ENCODE results near the gene KLHL17. TPM values are rescaled to one million over a fixed set of nuclear protein-coding genes. Genes with fewer than 3 reads are reported as not detected.
"Not testable (repeated sequence)": the region's sequence is repeated elsewhere in the genome, so short reads cannot be mapped to it uniquely, and the experiment has no call there.

The KLHL17 gene
- total RNA-seq, 2 donors from 2014 or later = 4.2 to 15.3 TPM

DNA sequence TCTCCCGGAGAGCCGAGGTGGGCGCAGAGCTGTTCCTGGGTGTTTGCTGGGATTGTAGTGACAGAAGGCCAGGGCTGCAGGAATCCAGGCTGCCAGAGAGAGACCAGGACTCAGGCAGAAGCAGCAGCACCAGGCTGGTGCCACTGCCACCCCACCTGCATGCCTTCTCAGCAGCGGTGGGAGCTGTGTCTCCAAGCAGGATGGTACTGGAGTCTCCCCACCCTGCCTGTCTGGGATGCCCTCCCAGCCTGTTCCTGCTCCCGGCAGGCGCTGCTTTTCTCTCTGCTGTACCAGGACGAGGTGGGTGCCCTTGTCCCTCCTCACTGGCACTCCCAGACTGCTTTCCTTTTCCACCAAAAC, 44.0 kb downstream of the KLHL17 start:
- no peak for ATAC-seq (ENCODE audit: insufficient number of reproducible peaks, low FRiP score, low read depth)
- DNase-seq (ENCODE audit: low spot score) = no peak
- H3K9me3 ChIP-seq = no peaks in the 10 kb centered on the region
- no peaks in the 10 kb centered on the region for H3K27me3 ChIP-seq (replicated peaks; ENCODE audit: insufficient read depth)
- TF ChIP-seq, protein P1, sequence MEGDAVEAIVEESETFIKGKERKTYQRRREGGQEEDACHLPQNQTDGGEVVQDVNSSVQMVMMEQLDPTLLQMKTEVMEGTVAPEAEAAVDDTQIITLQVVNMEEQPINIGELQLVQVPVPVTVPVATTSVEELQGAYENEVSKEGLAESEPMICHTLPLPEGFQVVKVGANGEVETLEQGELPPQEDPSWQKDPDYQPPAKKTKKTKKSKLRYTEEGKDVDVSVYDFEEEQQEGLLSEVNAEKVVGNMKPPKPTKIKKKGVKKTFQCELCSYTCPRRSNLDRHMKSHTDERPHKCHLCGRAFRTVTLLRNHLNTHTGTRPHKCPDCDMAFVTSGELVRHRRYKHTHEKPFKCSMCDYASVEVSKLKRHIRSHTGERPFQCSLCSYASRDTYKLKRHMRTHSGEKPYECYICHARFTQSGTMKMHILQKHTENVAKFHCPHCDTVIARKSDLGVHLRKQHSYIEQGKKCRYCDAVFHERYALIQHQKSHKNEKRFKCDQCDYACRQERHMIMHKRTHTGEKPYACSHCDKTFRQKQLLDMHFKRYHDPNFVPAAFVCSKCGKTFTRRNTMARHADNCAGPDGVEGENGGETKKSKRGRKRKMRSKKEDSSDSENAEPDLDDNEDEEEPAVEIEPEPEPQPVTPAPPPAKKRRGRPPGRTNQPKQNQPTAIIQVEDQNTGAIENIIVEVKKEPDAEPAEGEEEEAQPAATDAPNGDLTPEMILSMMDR (IDR thresholded peaks at IDR 0.05) = no peak
- peaks cover 4 to 28% of the 10 kb centered on the region in 2 donors for H3K4me1 ChIP-seq (ENCODE audit: control insufficient read depth in 1 of 2, low read depth in 2 of 2)
- H3K27ac ChIP-seq = no peak overlapping the region
- no peaks in the 10 kb centered on the region for H3K36me3 ChIP-seq
- no peak overlapping the region for H3K4me3 ChIP-seq

- Histone ChIP-seq H3K27ac (no peak overlapping the region), H3K36me3 (no peaks in the 10 kb centered on the region), H3K9me3 (no peaks in the 10 kb centered on the region), H3K4me3 (no peak overlapping the region), H3K27me3 (replicated peaks; ENCODE audit: insufficient read depth) (no peaks in the 10 kb centered on the region), H3K4me1 (ENCODE audit: control insufficient read depth in 1 of 2, low read depth in 2 of 2) (peaks cover 4 to 28% of the 10 kb centered on the region in 2 donors)
- DNase-seq (ENCODE audit: low spot score) (no peak), ATAC-seq (ENCODE audit: insufficient number of reproducible peaks, low FRiP score, low read depth) (no peak)
- TF ChIP-seq, protein P1 (IDR thresholded peaks at IDR 0.05) = no peak
These were observed 44.7 kb downstream of the KLHL17 start for GRCh38 chr1:1004780-1005697.

GRCh38 chr1:1005774-1006304, 45.5 kb downstream of the KLHL17 start:
- ATAC-seq (ENCODE audit: insufficient number of reproducible peaks, low FRiP score, low read depth) = no peak
- no peaks in the 10 kb centered on the region for H3K36me3 ChIP-seq
- H3K4me1 ChIP-seq (ENCODE audit: control insufficient read depth in 1 of 2, low read depth in 2 of 2) = peaks cover 4 to 24% of the 10 kb centered on the region in 2 donors
- H3K9me3 ChIP-seq = no peaks in the 10 kb centered on the region
- no peak overlapping the region for H3K27ac ChIP-seq
- no peak overlapping the region for H3K4me3 ChIP-seq
- TF ChIP-seq, protein P1 (IDR thresholded peaks at IDR 0.05) = no peak
- DNase-seq (ENCODE audit: low spot score) = no peak
- no peaks in the 10 kb centered on the region for H3K27me3 ChIP-seq (replicated peaks; ENCODE audit: insufficient read depth)

DNA sequence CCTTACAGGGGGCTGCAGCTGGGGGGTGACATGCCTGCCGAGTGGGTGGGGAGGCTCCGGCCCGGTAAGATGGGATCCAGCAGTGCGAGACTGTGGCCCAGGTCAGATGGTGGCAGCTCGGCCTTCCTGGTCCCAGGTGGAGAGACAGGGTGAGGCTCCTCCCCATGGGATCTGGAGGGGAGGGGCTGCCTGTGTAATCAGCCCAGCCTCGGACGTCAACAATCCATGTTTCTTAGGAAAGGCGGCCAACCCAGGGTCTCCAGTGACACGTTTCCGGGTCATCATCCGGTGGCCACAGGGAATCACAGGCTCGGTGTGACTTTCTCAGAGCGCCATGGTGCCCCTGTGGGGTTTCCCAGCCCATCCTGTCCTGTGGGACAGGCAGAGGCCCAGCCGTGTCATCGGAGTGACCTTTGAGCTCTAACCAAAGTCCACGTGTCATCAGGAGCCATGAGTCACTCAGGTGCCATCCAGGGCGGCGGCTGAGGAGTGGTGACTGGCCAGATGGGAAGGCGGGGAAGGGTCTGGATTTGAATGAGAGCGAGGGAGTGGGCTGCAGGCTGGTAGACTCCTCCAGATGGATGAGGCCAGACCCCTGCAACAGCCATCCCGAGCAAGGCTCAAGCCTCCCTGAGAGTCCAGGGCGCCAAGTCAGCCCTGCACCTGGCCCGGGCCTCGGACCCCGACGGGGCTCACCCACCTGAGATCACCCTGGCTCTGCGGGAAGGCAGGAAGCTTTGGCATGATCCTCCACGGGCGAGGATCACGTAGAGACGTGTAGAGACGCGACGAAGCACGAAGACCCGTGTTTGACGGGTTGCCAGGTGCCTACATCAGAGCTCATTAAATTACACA, 46.1 kb downstream of the KLHL17 start:
- DNase-seq (ENCODE audit: low spot score) (no peak), ATAC-seq (ENCODE audit: insufficient number of reproducible peaks, low FRiP score, low read depth) (no peak)
- Histone ChIP-seq H3K4me1 (ENCODE audit: control insufficient read depth in 1 of 2, low read depth in 2 of 2) (peaks cover 4 to 17% of the 10 kb centered on the region in 2 donors), H3K27ac (no peak overlapping the region), H3K36me3 (no peaks in the 10 kb centered on the region), H3K9me3 (no peaks in the 10 kb centered on the region), H3K27me3 (replicated peaks; ENCODE audit: insufficient read depth) (no peaks in the 10 kb centered on the region), H3K4me3 (no peak overlapping the region)
- TF ChIP-seq, protein P1 (IDR thresholded peaks at IDR 0.05) = no peak

DNA sequence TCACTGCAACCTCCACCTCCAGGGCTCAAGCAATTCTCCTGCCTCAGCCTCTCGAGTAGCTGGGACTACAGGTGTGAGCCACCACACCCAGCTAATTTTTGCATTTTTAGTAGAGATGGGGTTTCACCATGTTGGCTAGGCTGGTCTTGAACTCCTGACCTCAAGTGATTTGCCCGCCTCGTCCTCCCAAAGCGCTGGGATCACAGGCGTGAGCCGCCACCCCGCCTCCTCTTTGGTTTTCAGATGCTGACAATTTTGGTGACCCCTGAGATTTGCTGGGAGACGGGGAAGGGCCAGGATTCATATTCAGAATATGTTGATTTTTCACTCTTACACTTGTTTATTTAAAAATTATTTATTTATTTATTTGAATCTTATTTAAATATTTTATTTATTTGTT, 49.7 kb downstream of the KLHL17 start:
- not testable (repeated sequence) for H3K9me3 ChIP-seq; ATAC-seq (ENCODE audit: insufficient number of reproducible peaks, low FRiP score, low read depth); H3K27ac ChIP-seq; H3K36me3 ChIP-seq; DNase-seq (ENCODE audit: low spot score); H3K4me3 ChIP-seq; H3K27me3 ChIP-seq (replicated peaks; ENCODE audit: insufficient read depth)
- peaks cover 7 to 24% of the 10 kb centered on the region in 2 donors for H3K4me1 ChIP-seq (ENCODE audit: control insufficient read depth in 1 of 2, low read depth in 2 of 2)
